Measurements from ENCODE around the gene NFIL3.

DNA sequence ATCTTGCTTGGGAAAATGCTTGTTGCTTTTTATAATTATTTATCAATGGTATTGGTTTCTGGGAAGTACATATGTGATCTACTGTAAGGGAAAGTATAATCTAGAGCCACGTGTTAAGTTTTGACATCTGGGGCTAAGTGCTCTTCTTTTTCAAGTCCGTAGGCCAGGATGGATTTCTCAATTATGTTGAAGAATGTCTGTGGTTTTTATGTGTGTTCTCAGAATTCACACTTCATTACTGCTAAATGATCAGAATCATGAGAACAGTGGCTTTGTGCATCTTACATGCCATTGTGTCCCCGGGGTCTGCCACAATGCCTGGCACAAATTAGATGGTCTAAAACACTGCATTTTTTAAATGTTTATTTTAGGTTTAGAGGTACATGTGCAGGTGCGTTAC, 47.4 kb downstream of the NFIL3 start:
- TF ChIP-seq, protein P1, sequence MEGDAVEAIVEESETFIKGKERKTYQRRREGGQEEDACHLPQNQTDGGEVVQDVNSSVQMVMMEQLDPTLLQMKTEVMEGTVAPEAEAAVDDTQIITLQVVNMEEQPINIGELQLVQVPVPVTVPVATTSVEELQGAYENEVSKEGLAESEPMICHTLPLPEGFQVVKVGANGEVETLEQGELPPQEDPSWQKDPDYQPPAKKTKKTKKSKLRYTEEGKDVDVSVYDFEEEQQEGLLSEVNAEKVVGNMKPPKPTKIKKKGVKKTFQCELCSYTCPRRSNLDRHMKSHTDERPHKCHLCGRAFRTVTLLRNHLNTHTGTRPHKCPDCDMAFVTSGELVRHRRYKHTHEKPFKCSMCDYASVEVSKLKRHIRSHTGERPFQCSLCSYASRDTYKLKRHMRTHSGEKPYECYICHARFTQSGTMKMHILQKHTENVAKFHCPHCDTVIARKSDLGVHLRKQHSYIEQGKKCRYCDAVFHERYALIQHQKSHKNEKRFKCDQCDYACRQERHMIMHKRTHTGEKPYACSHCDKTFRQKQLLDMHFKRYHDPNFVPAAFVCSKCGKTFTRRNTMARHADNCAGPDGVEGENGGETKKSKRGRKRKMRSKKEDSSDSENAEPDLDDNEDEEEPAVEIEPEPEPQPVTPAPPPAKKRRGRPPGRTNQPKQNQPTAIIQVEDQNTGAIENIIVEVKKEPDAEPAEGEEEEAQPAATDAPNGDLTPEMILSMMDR (IDR thresholded peaks at IDR 0.05): no peak
- TF ChIP-seq POLR2A (IDR thresholded peaks at IDR 0.05): no peak

Data from heart left ventricle (tissue), 13 donors.